SKM-1 treated with dmso at 0.1 percent for 144 hours (cell line): ENCODE results near the gene CT45A9.
"Not testable (repeated sequence)": the region's sequence is repeated elsewhere in the genome, so short reads cannot be mapped to it uniquely, and the experiment has no call there.

ENCODE experiments used
- DNase-seq: peaks from one replicate; lab custom pipeline; 2025; ENCODE audit not compliant: unreplicated experiment; lab: John Stamatoyannopoulos, UW

Gene CT45A9

GRCh38 chrX:135871712-135872111 is at the start of gene CT45A9:
CT45A9 (minus strand) TSS chrX:135871812; CDS start chrX:135868061, 3,751 bp downstream.
- DNase-seq, result not testable (repeated sequence)

GRCh38 chrX:135920516-135920915 is 48.9 kb upstream of the CT45A9 start:
- DNase-seq, result not testable (repeated sequence)

GRCh38 chrX:135914404-135914803 is 42.8 kb upstream of the CT45A9 start:
- DNase-seq, result no peak

- DNase-seq, result no peak
Observed at GRCh38 chrX:135910251-135910650, 38.6 kb upstream of the CT45A9 start.

- DNase-seq, result no peak
Observed at GRCh38 chrX:135893294-135893817, 21.7 kb upstream of the CT45A9 start, which contains the start of the genes CT45A10 and SAGE1. CT45A10 (minus strand) TSS chrX:135893444; CDS start chrX:135885344, 8,100 bp downstream. SAGE1 (plus strand) TSS chrX:135893716; CDS start chrX:135896243, 2,527 bp downstream.

GRCh38 chrX:135892781-135893180 is 21.2 kb upstream of the CT45A9 start:
- no peak for DNase-seq

GRCh38 chrX:135890087-135890585 is 18.5 kb upstream of the CT45A9 start:
- DNase-seq, result no peak

GRCh38 chrX:135888976-135889375 is 17.4 kb upstream of the CT45A9 start:
- not testable (repeated sequence) for DNase-seq

- DNase-seq, result not testable (repeated sequence)
Observed at GRCh38 chrX:135888230-135888629, 16.6 kb upstream of the CT45A9 start.

GRCh38 chrX:135882741-135883140 is 11.1 kb upstream of the CT45A9 start:
- not testable (repeated sequence) for DNase-seq

- not testable (repeated sequence) for DNase-seq
Observed at GRCh38 chrX:135854438-135854837, 17.2 kb downstream of the CT45A9 start, which contains the start of gene CT45A8. CT45A8 (minus strand) TSS chrX:135854538; CDS start chrX:135850783, 3,755 bp downstream.

- DNase-seq, result not testable (repeated sequence)
Observed at GRCh38 chrX:135837180-135837579, 34.4 kb downstream of the CT45A9 start, which contains the start of gene CT45A7. CT45A7 (minus strand) TSS chrX:135837280; CDS start chrX:135833533, 3,747 bp downstream.

- not testable (repeated sequence) for DNase-seq
Observed at GRCh38 chrX:135819912-135820311, 51.7 kb downstream of the CT45A9 start, which contains the start of gene CT45A2. CT45A2 (minus strand) TSS chrX:135820012; CDS start chrX:135816265, 3,747 bp downstream.
